Bronchus fibroblast of lung (primary cell): ENCODE measurements around the gene OCSTAMP. TPM values are rescaled to one million over a fixed set of nuclear protein-coding genes. Genes with fewer than 3 reads are reported as not detected.

Experiments
- total RNA-seq: library from RNA; depleted of rRNA; stranded (reverse); fragments of >200 nt; gene quantifications from 2 replicates; pipeline ENCODE4 v1.2.3, GENCODE V29; 2015

Gene OCSTAMP, protein sequence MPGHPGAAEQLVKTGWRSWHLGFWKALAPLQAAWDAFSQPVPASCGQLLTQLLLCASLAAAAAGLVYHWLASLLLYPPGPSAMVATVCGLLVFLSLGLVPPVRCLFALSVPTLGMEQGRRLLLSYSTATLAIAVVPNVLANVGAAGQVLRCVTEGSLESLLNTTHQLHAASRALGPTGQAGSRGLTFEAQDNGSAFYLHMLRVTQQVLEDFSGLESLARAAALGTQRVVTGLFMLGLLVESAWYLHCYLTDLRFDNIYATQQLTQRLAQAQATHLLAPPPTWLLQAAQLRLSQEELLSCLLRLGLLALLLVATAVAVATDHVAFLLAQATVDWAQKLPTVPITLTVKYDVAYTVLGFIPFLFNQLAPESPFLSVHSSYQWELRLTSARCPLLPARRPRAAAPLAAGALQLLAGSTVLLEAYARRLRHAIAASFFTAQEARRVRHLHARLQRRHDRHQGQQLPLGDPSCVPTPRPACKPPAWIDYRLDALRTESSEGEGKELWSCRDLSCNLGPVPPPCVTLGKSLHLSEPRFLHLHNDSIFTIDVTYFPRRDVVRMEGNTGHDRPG
- total RNA-seq, result not detected in 2 replicates

DNA sequence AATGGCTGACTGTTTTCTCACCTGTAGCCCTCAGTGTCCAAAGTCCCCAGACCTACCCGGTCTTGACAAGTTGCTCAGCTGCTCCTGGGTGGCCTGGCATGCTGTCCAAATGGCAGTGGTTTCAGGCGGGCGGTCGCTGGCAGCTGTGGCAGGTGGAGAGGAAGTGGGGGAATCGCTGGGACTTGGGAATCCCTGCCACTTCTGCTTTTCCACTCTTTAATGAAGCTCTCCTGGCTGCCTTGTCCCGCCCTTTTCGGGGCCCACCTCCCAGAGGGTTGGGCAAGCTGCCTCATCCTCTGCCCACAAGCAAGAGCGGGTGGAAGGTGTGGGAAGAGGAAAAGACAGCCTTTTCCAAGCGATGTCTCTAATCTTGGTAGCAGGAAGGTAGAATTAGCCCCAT lies at the start of gene OCSTAMP:
Gene OCSTAMP, minus strand, starts transcription at position 194 of the 400 bp plus-strand sequence. Its CDS starts 94 bp downstream, at position 100.

DNA sequence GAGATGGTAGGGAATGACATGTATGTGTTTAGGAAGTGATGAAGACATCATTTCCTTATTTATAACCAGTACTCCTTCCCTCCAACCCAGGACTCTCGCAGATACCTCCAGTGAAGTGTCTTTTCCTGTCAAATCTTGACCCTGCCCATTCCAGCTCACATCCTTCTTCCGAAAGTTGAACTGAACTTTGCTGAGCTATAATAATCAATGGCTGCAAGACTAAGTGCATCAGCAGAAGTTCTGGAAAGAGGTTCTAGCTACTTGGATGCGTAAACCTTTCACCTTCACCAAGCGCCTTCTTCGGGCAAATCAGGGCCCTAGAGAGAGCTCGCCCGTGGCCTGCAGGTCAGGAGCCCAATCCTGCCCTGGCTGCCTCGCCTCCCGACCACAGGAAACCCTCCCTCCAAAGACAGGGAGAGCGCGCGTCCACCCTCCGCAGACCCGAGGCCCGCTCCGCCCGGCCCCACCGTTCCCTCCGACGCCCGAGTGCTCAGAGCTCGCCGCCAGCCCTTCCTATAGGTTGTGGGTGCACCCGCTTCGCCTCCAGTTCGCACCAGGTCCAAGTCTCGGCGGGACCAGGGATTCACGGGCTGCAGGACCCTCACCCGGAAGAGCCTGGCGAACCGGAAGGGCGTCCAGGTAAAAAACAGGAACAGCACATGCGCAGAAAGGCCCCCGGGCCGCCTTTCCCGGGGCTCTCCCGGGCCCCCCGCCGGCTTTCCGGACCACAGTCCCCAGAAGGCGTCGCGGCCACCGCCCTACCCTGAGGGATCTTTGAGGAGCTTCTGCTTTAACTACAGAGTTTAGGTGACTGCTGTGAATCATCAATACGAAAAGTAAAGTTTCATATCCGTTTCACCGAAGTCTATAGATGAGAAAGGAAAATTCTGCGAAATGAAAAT lies 37.3 kb downstream of the OCSTAMP start, which contains the start of gene ZNF334:
Gene ZNF334, minus strand, starts transcription at position 617 of the 902 bp plus-strand sequence. CDS start 1,457 bp downstream, outside the sequence.

Other genes starting within 250 kb of the OCSTAMP start
- gene CDH22, start 242.2 kb downstream of the OCSTAMP start, total RNA-seq, result not detected in 2 replicates
- 35.5 and 36.3 TPM in 2 replicates for gene ELMO2, start 144.0 kb downstream of the OCSTAMP start, total RNA-seq
- gene ZNF334, start 37.1 kb downstream of the OCSTAMP start, total RNA-seq, result 1.7 and 1.8 TPM in 2 replicates
- 3.3 and 6.1 TPM in 2 replicates for gene SLC13A3, start 100.8 kb upstream of the OCSTAMP start, total RNA-seq
- 19.5 and 20.4 TPM in 2 replicates for gene TP53RK, start 138.8 kb upstream of the OCSTAMP start, total RNA-seq
- 21.4 and 21.9 TPM in 2 replicates for gene SLC2A10, start 159.0 kb upstream of the OCSTAMP start, total RNA-seq